ENCODE data around the gene MEF2A. TPM values are rescaled to one million over a fixed set of nuclear protein-coding genes. Genes with fewer than 3 reads are reported as not detected.

Gene MEF2A
- total RNA-seq, 4 donors from 2014 or later: 71.9 to 126 (median 103) TPM

DNA sequence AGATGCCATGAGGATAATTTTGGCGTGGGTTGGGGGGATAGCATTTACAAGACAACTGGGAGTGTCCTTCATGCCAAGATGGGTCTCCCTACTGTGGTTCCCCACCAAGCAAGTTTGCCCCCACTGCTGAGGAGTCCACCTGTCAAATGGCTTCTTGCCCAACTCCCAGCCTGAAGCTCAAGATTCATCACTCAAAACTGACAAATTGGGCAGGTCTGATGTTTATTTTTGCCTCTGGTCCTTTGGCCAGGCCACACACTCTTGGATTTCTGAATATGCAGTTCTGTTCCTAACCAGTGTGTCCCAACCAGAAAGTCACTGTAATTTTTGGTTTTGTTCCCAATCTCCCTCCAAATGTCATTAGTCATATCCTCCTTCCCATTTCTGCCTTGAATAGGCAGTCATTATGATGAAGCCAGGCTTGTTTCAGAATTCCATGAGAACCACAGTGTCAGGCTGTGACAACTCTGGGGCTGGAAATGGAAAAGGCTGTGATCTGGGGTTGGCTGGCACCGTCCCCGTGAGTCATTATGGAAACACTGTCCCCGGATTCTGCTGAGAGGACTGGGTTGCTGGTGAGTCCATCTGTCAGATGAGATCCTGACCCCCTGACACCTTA lies 29.3 kb upstream of the MEF2A start:
- peak; percentile 59 to 89 for DNase-seq (ENCODE audit: low spot score in 2 of 2)
- TF ChIP-seq POLR2A (IDR thresholded peaks at IDR 0.05) (no peak), CTCF (IDR thresholded peaks at IDR 0.05) (no peak)
- 36 to 44% methylated on average over 4 of the region's 4 CpGs for WGBS, 2 donors

GRCh38 chr15:99537344-99537743 lies 28.4 kb upstream of the MEF2A start:
- intact Hi-C loops (cut with DNase I; ENCODE audit: low total_unique reads): no loop called here
- no peak overlapping the region for H3K4me3 ChIP-seq (ENCODE audit: low read depth, poor library complexity, severe bottlenecking)
- no peak for DNase-seq (ENCODE audit: low spot score in 2 of 2)
- TF ChIP-seq POLR2A (IDR thresholded peaks at IDR 0.05): no peak
- TF ChIP-seq CTCF (IDR thresholded peaks at IDR 0.05): no peak
- WGBS, 2 donors: 61 to 80% methylated on average over 4 of the region's 4 CpGs

More for the DNA sequence above, 29.3 kb upstream of the MEF2A start:
- H3K4me3 ChIP-seq (ENCODE audit: low read depth, poor library complexity, severe bottlenecking): no peak overlapping the region
- intact Hi-C loops (cut with DNase I; ENCODE audit: low total_unique reads): no loop called here

GRCh38 chr15:99538261-99538660 lies 27.5 kb upstream of the MEF2A start:
- TF ChIP-seq POLR2A (IDR thresholded peaks at IDR 0.05): no peak
- no peak for TF ChIP-seq CTCF (IDR thresholded peaks at IDR 0.05)
- intact Hi-C loops (cut with DNase I; ENCODE audit: low total_unique reads): no loop called here
- 78 to 91% methylated on average over 1 of the region's 1 CpG for WGBS, 2 donors
- DNase-seq (ENCODE audit: low spot score in 2 of 2): no peak
- H3K4me3 ChIP-seq (ENCODE audit: low read depth, poor library complexity, severe bottlenecking): no peak overlapping the region

- no peak for DNase-seq (ENCODE audit: low spot score in 2 of 2)
- intact Hi-C loops (cut with DNase I; ENCODE audit: low total_unique reads): no loop called here
- no peak overlapping the region for H3K4me3 ChIP-seq (ENCODE audit: low read depth, poor library complexity, severe bottlenecking)
- TF ChIP-seq POLR2A (IDR thresholded peaks at IDR 0.05): no peak
- no peak for TF ChIP-seq CTCF (IDR thresholded peaks at IDR 0.05)
These were observed 23.0 kb upstream of the MEF2A start for GRCh38 chr15:99542828-99543227.

- intact Hi-C loops (cut with DNase I; ENCODE audit: low total_unique reads): no loop called here
- DNase-seq (ENCODE audit: low spot score in 2 of 2): no peak
- no peak for TF ChIP-seq CTCF (IDR thresholded peaks at IDR 0.05)
- TF ChIP-seq POLR2A (IDR thresholded peaks at IDR 0.05): no peak
- no peak overlapping the region for H3K4me3 ChIP-seq (ENCODE audit: low read depth, poor library complexity, severe bottlenecking)
These were observed 20.2 kb upstream of the MEF2A start for GRCh38 chr15:99545605-99546004.

GRCh38 chr15:99546441-99547100 lies 19.2 kb upstream of the MEF2A start:
- no peak for TF ChIP-seq POLR2A (IDR thresholded peaks at IDR 0.05)
- 69 to 84% methylated on average over 3 to 4 of the region's 4 CpGs for WGBS, 2 donors
- no peak overlapping the region for H3K4me3 ChIP-seq (ENCODE audit: low read depth, poor library complexity, severe bottlenecking)
- no peak for DNase-seq (ENCODE audit: low spot score in 2 of 2)
- intact Hi-C loops (cut with DNase I; ENCODE audit: low total_unique reads): no loop called here

Measured in lower leg skin (tissue), 4 donors.